Fibroblast of mammary gland (primary cell): ENCODE results near the gene RBFOX1.

Experiments
- DNase-seq: peaks from one replicate; pipeline ENCODE4 v3.0.0-alpha.2; 2010; ENCODE audit warnings: low read depth
- H3K4me3 ChIP-seq: 2 replicates; pipeline ENCODE4 v1.5.1; 2011; ENCODE audit warnings: low read depth, mild to moderate bottlenecking, low read length, moderate library complexity; ENCODE audit not compliant: control insufficient read depth
- TF ChIP-seq, protein P1 (sequence below): conservative IDR thresholded peaks from 2 replicates; pipeline ENCODE4 v1.5.1; 2011; ENCODE audit warnings: low read depth, low read length, inconsistent platforms; ENCODE audit not compliant: control insufficient read depth, insufficient read depth

RBFOX1 gene

DNA sequence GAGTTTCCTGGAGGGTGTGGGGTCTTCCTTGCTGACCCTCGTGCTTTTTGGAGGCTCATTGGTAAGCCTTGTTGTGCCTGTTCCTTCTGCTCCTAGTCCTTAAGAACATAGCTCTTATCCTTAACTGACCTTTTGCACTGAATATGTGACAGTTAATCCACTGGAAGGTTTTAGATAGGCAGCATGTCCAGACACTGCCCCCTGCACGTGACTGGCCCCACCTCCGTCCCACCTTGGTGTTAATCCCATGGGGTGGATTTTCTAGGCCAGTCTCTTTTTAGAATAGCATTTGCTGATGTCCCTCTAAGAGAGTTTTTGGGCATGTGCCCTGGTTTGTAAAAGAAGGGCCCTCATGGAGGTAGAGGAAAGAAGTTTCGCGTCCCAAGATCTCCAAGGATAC, 58.3 kb downstream of the RBFOX1 start:
- DNase-seq = no peak
- no peak overlapping the region for H3K4me3 ChIP-seq
- TF ChIP-seq, protein P1, sequence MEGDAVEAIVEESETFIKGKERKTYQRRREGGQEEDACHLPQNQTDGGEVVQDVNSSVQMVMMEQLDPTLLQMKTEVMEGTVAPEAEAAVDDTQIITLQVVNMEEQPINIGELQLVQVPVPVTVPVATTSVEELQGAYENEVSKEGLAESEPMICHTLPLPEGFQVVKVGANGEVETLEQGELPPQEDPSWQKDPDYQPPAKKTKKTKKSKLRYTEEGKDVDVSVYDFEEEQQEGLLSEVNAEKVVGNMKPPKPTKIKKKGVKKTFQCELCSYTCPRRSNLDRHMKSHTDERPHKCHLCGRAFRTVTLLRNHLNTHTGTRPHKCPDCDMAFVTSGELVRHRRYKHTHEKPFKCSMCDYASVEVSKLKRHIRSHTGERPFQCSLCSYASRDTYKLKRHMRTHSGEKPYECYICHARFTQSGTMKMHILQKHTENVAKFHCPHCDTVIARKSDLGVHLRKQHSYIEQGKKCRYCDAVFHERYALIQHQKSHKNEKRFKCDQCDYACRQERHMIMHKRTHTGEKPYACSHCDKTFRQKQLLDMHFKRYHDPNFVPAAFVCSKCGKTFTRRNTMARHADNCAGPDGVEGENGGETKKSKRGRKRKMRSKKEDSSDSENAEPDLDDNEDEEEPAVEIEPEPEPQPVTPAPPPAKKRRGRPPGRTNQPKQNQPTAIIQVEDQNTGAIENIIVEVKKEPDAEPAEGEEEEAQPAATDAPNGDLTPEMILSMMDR = no peak

DNA sequence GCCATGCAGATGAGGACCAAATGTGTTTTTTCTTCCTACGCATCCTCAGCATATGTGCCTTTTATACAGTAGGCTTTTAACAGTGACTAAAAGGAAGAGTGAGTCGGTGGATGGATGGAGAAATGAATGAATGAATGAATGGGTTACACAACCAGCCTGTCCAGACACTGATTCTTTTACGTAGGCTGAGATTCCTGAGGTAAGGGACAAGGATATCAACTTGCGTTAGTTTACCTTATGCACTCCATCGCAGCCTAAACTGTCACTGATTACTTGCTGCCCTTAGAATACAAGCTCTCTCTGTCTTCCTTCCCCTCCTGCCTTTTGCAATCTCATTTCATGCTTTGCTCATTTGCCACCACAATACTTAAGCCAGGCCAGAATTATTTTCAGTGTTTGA, 59.0 kb downstream of the RBFOX1 start:
- TF ChIP-seq, protein P1 = no peak
- no peak for DNase-seq
- no peak overlapping the region for H3K4me3 ChIP-seq

DNA sequence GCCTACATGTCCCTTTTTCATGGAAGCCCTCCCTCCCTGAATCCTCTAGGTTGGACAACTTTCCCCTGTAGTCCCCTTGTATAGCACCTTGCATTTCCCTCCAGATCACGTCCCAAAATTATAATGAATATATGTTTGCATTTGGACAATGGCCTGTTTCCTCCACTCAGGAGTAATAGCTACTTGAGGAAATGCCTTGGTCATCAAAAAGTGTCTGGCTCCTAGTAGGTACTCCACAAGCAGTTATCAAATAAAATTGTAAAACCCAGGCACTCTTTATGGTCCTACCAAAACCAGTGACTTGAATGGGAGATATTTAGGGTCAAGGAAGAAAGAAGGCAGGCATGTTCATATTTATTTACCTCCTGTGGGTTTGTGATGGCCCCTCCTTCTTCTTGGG, 59.6 kb downstream of the RBFOX1 start:
- no peak for DNase-seq
- TF ChIP-seq, protein P1 = no peak
- no peak overlapping the region for H3K4me3 ChIP-seq

DNA sequence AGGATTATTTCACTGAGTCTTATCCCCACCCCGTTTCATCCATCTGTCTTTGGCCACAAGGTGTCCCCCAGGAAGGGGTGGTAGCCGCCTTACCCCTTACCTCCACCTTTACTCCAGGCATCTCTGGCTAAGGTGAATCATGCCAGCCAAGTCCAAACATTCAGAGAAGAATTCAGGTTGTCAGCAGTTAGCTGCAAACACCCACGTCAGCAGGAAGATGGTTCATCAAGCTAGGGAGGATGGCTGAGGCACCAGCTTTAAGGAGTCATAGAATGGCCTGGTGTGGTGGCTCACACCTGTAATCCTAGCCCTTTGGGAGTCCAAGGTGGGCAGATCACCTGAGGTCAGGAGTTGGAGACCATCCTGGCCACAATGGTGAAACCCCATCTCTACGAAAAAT, 61.0 kb downstream of the RBFOX1 start:
- TF ChIP-seq, protein P1 = no peak
- DNase-seq = no peak

GRCh38 chr16:7394720-7395336, 62.2 kb downstream of the RBFOX1 start:
- no peak for DNase-seq
- TF ChIP-seq, protein P1 = no peak
- H3K4me3 ChIP-seq = no peak overlapping the region

More for the DNA sequence above, 61.0 kb downstream of the RBFOX1 start:
- no peak overlapping the region for H3K4me3 ChIP-seq

DNA sequence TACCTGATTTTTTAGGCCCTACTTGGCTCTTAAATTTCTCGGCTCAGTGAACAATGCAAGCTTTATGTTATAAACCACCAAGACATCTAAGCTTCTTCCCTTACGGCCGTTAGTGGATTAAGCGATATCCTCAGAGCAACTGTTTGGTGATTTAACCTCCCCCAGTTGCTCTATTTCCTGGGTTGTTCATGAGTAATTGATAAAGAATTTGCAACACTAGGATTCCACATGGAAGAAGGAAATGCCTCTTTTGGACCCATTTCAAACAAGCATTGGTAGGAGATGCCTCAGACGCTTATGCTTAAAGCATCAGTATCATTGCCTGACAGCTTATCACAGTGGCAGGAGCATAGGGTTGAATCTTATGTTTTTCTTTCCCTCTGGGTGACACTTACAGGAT, 65.3 kb downstream of the RBFOX1 start:
- H3K4me3 ChIP-seq = no peak overlapping the region
- TF ChIP-seq, protein P1 = no peak
- DNase-seq = peak; percentile 27

DNA sequence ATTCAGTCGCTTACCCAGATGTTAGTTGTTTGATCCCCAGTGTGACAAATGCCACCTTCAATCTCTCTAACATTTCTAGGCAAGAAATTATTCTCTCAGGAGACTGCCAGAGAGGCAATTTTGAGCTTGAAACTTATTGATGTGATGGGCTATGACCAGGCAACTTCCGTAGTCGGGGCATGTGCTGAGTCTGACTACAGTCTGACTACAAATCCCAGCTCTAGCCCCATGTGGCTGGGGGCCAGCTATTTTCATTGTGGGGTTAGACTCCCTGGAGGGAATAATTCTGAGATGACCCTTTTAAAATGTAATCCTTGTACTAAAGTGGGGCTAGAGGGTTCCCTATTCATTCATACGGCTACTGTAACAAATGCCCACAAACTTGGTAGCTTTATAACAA, 65.9 kb downstream of the RBFOX1 start:
- no peak overlapping the region for H3K4me3 ChIP-seq
- TF ChIP-seq, protein P1 = no peak
- DNase-seq = no peak
